ENCODE data around the gene DNAJC8.
A peak's percentile ranks its signal among the peaks of the same experiment; 100 is the strongest.

DNAJC8 gene

GRCh38 chr1:28249013-28249865 lies 16.4 kb upstream of the DNAJC8 start:
- no peak for DNase-seq (ENCODE audit: low read depth)

- no peak for DNase-seq (ENCODE audit: low read depth)
Observed at GRCh38 chr1:28248273-28249012, 15.6 kb upstream of the DNAJC8 start.

- DNase-seq (ENCODE audit: low read depth), result no peak
Observed at GRCh38 chr1:28247612-28248272, 14.9 kb upstream of the DNAJC8 start.

- DNase-seq (ENCODE audit: low read depth), result no peak
Observed at GRCh38 chr1:28246427-28246832, 13.6 kb upstream of the DNAJC8 start.

- DNase-seq (ENCODE audit: low read depth), result no peak
Observed at GRCh38 chr1:28244549-28245251, 11.9 kb upstream of the DNAJC8 start.

GRCh38 chr1:28243685-28244311 lies 11.0 kb upstream of the DNAJC8 start:
- DNase-seq (ENCODE audit: low read depth), result no peak

GRCh38 chr1:28241638-28242241 lies 8.9 kb upstream of the DNAJC8 start:
- no peak for DNase-seq (ENCODE audit: low read depth)

GRCh38 chr1:28240024-28240423 lies 7.2 kb upstream of the DNAJC8 start:
- no peak for DNase-seq (ENCODE audit: low read depth)

GRCh38 chr1:28239004-28239403 lies 6.2 kb upstream of the DNAJC8 start:
- no peak for DNase-seq (ENCODE audit: low read depth)

- DNase-seq (ENCODE audit: low read depth), result no peak
Observed at GRCh38 chr1:28236656-28237322, 4.0 kb upstream of the DNAJC8 start.

GRCh38 chr1:28235755-28236655 lies 3.2 kb upstream of the DNAJC8 start, which contains the start of gene ATP5IF1:
Gene ATP5IF1, plus strand, starts transcription at chr1:28236124. Its CDS starts 60 bp downstream, at chr1:28236184.
- DNase-seq (ENCODE audit: low read depth), result peak; percentile 96

- DNase-seq (ENCODE audit: low read depth), result no peak
Observed at GRCh38 chr1:28233264-28233606, 406 bp upstream of the DNAJC8 start.

GRCh38 chr1:28229996-28230395 lies 2.8 kb downstream of the DNAJC8 start:
- DNase-seq (ENCODE audit: low read depth), result no peak

- no peak for DNase-seq (ENCODE audit: low read depth)
Observed at GRCh38 chr1:28229089-28229488, 3.7 kb downstream of the DNAJC8 start.

- DNase-seq (ENCODE audit: low read depth), result no peak
Observed at GRCh38 chr1:28213315-28213714, 19.5 kb downstream of the DNAJC8 start.

- DNase-seq (ENCODE audit: low read depth), result no peak
Observed at GRCh38 chr1:28209700-28210099, 23.1 kb downstream of the DNAJC8 start.

- peak; percentile 27 for DNase-seq (ENCODE audit: low read depth)
Observed at GRCh38 chr1:28208818-28209441, 23.9 kb downstream of the DNAJC8 start.

- no peak for DNase-seq (ENCODE audit: low read depth)
Observed at GRCh38 chr1:28205243-28205642, 27.6 kb downstream of the DNAJC8 start.

- no peak for DNase-seq (ENCODE audit: low read depth)
Observed at GRCh38 chr1:28200234-28200873, 32.5 kb downstream of the DNAJC8 start.
